HG02852 (cell line): ENCODE data around the gene EYA4.

Experiments
- ATAC-seq: cut with Tn5 transposase; IDR thresholded peaks from one replicate; pipeline ENCODE4 v1.9.1; 2021; ENCODE audit warnings: mild to moderate bottlenecking, moderate library complexity; ENCODE audit not compliant: unreplicated experiment

The EYA4 gene

DNA sequence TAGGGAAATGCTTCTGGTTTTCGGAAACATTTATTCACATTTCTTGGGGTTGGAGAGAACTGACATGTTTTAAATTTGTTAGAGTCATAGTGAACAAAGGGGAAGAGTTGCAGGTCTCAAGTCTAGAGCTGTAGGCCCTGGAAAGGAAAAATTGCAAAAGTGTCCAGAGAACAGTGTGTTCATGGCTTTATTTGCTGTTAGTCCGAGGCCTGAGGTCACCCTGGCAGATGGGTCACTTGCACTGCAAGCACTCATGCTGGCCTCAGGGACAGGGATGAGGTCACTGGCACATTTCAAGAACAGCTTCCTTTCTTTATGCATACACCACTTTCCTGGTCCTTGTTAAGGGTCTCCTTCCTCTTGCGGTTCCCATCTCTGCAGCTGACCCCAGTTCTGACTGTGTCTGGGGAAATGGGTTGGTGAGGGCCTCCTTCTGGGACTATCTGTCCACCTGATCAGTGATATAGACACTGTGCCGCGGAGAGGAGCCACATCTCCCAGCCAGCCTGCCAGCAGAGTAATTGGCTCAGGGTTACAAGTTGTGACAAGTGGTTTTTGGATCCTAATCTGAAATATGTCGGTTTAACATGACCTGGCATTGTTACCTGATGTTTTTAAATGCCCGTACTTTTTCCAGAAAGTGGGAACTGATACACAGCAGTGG lies 194.0 kb downstream of the EYA4 start:
- ATAC-seq = no peak

DNA sequence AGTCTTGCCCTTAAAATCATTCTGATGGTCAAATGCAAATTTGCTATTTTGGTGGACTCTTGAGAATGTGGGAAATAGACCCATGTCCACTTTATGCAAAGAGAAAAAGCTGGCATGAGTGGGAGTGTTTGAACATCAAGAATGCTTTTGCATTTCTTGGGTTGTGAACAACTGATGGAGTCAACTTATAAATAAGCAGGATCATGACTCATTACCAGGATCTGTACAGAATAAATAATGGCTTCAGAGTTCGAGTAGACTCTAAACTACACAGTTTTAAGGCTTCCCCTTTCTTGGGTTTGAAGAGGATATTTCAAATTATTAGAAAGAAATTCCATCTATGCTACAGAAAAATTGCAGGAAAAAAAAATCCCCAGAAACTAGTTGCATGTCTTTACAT lies 195.5 kb downstream of the EYA4 start:
- no peak for ATAC-seq

DNA sequence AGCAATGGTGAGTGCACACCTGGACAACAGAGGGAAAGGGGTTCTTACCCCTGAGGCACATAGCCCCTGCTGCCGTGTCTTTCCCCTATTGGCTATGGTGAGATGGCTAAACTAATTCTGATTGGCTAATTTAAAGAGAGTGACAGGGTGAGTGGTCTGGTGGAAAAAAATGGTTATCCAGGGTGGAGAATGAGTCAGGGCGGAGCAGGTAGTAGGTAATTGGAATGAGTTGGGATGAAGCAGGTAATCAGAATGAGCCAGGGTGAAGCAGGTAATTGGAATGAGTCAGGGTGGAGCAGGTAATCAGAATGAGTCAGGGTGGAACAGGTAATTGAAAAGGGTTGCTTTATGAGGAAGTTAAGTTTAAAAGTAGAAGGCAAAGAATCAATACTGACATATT lies 200.3 kb downstream of the EYA4 start:
- ATAC-seq = no peak

DNA sequence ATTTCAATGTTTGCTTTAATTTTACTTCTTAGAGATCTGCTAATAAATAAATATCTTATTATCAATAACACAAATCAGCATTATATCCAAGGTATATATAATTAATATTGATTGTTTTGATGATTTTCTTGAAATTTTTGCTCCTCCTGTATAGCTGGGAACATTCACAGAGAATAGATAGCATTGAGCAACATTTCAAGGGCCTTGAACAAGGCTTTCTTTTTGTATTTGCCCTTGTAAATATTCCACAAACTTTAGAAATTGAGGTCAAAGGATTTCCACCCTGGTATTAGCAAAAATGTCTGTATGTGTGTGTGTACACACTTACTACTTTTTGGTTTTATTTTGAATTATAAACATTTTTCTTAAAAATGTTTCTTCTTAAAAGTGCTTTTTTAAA lies 205.6 kb downstream of the EYA4 start:
- no peak for ATAC-seq

DNA sequence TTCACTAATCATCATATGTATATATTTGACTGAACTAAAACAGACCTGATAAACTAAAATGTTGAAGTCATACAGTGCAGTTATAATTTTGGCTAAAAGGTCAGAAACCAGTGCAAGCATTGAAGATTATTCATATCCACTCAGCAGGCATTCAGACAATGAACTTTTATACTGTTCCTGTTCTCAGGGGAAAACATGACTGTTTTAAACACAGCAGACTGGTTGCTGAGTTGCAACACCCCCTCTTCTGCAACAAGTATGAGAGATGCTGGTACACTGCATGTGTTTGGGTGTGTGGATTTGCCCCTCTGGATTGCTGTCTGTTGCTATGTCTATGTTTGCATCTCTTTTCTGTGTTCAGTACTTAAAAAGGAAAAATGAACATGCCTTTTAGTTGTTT lies 206.8 kb downstream of the EYA4 start:
- ATAC-seq = no peak

DNA sequence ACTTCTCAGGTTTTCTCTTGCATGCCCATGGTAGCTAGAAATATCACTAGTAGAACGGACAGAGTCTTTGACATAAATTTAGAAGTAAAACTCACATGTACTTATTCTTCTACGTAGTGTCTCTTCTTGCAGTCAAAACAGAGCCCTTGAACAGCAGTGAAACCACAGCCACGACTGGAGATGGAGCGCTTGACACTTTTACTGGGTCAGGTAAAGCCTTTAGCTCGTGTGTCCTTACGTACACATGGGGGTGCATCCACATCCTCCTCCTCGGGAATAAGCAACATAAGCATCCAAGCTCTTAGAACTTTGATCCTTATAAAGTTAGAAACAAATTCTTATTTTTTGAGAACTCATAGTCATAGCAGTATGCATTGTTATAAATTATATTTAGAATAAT lies 215.3 kb downstream of the EYA4 start:
- ATAC-seq = no peak

DNA sequence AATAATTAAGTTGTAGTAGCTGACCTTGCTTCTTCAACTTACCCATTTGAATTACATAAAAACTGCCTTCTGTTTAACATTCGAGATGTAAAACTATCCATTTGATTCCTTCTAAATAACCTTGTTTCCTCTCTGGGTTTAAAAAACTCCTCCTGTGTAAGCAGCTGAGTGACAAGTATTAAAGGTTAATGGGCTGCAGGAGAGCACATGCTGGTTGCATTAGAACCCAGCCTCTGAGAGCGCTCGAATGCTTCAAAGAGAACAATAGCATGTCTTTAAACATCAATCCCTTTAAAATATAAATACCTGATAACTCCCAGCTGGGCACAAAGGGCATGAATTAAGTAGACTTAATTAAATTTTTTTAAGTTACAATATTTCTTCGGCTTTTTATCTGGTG lies 215.8 kb downstream of the EYA4 start:
- no peak for ATAC-seq

DNA sequence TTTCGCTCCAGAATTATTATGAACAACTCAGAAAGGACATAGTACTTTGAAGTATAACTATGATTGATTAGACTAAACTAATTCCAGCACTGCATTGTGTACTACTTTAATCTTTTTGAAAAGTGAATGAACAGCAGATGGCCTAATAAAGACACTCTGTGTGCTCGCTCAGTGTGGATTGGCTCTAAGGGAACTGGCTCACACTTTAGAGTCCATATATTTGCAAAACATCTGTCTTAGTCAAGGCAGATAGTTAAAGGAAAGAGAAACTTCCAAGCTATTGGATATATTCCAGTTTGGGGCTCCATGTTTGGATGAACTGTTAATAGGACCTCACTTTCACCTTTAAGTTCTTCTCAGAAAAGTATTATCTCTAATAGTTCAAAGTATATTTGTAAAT lies 218.9 kb downstream of the EYA4 start:
- no peak for ATAC-seq

DNA sequence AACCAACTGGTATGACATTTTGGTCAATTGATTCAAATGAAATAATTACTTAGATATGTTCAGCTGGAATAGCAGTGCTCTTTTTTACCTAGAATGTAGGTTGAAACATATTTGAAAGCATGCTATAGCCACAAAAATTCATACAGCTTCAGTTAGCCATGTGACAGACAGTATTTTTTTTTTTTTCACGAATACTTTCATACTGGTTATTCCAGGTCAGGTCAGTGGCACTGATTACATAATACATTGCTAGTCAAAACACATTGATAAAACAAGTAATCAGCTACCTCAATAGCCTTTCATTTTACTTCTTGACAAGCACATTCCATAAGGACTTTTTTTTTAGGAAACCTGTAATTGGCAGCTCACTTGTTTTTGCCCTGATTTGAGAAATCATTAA lies 222.6 kb downstream of the EYA4 start:
- no peak for ATAC-seq

DNA sequence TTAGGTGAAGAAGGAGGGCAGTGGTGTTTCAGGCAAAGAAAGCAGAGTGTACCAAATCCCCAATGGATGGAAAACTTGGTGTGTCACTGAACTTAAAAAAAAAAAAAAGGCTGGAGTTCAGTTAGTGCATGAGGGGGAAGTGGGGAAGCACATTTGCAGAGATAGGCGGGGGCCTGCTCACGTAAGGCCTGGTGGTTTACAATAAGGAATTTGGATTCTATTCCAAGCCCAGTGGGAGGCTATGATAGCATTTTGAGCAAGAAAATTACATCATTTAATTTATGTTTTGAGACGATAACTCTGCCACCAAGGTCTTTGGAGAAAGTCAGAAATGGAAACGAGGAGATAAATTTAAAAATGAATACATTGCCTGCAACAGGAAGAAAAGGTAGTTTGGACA lies 225.5 kb downstream of the EYA4 start:
- ATAC-seq = no peak

DNA sequence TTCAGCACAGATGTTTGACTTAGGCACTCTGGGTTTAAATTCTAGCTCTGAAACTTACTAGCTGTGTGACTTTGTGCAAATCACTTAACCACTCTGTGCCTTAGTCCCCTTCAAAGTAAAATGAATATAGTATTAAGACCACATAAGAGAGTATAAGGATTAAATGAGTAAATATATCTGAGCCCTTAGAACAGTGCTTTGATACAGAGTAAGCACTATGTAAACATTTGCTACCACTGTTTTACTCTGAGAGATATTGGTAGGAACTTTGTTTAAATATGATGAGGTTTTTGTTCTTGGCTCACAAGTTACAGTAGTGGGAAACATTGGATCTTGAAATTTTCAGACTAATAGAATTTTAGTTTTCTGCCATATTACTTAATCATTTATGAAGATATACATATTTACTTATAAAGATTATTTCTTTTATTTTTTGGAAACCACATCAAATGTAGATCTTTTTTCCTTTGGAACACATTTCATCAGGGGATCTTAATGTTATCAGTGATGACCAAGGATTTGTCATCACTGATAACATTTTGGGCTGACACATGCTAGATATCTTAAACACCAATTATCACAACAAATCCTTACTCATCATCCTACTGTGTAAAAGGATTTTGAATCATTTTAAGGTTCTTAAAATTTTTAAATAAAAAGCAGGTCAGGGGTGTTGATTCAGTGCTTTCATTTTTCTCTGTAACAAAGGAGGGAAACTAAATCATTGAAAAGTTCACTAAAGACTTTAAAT lies 226.2 kb downstream of the EYA4 start:
- ATAC-seq = no peak

DNA sequence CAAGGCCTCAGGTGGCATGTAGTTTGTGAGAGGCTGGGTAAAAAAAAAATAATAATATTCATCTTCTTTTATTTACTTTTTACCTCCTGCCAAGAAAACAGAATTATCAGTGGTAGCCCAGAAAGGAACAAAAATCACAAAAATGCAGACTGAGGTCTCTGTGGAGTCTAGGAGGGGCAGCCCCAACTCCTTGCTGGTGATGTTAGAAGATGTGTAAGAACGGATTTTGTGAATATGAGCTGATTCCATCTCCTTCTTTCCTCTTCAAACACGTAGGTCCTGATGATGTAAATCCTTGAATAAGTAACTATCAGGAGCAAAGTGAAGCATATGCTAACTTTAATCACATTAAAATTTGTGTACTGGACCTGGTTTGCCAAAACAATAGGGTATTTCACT lies 226.8 kb downstream of the EYA4 start:
- ATAC-seq = no peak

DNA sequence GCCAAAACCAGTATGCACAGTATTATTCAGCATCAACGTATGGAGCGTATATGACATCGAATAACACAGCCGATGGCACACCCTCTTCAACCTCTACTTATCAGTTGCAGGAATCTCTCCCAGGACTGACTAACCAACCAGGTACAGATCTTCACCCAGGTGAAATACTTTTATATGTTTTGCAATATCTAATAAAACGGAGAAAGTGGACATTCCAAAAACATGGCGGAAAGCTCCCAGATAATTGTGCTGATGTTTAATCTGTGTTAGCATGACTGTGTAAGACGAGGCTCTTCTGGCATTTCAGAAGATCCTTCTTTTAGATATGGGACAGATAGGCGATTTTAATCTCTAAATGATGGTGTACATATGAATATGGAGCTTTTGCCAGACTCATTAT lies 227.4 kb downstream of the EYA4 start:
- no peak for ATAC-seq

DNA sequence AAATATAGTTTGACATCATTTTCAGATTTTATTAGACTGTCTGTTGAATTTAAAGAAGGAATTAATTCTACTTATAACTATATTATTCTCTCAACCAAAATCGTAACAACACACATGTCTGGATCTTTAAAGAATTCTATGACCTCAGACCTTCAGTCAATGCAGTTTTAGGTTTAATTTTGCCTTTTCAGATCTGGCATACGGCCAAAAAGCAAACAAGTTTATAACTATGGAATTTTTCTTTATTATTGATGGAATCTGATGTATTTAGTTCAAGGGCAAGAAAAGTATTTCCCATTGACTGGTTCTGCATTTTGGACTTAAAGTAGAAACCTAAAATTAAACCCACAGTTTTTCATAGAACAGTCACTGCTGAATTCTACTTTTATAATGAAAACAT lies 233.4 kb downstream of the EYA4 start:
- ATAC-seq = no peak

DNA sequence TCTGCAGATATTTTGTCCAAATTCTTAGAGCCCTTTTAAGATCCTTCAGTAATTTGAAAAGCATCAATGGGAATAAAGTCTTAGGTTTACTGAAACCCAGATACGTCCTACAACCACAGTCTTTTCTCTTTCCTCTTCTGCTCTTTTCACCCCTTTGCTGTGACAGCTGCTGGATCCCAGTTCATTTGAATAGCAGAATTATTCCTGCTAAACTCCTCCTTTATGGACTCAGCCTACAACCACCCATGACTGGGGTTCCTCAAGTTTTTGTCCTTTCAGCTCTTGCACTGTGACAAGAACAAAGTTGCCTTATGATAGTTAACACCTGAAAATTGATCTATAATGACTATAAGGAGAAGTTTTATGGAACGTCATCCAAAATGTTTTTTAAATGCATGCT lies 237.5 kb downstream of the EYA4 start:
- ATAC-seq = no peak

DNA sequence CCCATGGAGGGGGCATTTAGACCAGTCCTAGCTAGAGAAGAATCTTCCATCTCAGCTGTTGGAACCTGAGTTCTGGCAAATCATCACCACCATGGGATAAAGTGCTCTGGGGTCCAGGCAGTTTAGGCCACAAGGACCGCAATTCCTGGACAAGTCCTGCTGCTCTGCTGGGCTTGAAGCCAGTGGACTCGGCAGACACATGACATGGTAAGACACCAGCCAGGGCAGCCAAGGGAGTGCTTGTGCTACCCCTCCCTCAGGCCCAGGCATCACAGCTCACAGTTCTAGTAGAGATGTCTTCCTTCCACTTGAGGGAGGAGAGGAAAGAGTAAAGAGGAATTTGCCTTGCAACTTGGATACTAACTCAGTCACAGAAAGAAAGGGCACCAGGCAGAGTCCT lies 246.0 kb downstream of the EYA4 start:
- ATAC-seq = no peak

DNA sequence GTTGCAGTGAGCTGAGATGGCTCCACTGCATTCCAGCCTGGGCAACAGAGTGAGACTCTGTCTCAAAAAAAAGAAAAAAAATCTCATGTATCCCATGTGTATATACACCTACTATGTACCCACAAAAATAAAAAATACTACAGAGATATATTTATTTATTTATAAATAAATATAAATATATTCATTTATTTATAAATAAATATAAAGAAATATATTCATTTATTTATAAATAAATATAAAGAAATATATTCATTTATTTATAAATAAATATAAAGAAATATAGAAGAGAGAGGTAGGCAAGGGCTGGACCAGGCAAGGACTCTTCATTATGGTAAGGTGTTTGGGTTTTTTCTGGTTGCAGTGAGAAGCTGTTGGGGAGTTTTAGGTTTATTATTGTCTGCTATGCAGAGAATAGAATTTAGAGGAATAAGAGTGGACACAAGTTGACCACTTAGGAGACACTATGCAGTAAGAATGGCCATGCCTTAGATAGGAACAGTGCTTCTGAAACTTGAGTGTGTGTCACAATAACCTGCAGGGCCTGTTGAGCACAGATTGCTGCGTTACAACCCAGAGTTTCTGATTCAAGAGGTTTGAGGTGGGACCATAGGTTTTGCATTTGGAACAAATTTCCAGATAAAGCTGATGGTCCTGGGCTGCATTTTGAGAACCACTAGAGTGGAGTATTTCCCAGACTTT lies 254.2 kb downstream of the EYA4 start:
- no peak for ATAC-seq

DNA sequence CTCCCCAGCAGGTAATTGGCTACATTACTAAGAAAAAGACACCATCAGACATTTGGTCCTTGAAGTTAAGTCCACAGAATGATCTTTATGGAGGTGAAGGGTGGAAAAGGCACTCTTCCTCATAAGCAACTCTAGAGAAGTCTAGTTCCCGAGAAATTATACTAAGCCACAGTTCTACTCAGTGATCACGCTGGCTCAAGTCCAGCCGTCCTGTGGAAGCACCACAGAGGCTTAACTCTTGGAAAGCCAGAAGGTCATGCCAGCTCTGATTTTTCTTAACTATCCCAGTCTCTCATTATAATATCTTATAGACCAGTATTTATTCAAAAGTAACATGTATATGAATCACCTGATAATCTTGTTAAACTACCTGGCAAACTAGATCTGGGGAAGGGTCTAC lies 258.5 kb downstream of the EYA4 start:
- no peak for ATAC-seq

DNA sequence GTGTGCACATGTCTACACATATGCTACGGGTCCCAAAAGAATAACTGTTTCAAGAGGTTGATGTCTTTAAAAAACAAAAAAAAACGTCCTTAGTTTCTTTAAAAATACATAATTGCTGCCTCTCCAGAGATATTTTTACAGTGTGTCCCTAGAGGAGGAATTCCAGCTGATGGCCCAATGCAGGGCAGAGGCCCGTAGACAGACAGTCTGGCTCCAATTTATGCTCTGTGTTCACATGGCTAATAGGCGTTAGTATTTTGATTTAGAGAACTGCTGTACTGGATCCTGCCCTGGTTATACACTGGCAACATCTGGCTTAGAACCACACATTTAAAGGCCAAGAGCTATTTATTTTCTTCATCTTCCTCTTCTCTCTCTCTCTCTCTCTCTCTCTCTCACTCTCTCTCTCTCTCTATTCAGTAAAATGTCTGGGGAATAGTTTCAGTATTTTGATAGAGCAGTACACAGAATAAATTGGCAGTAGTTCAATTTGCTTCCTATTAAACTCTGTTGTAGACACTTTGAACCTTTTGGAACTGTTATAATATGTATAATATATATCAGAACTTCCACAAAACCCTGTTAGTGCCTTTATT lies 260.6 kb downstream of the EYA4 start:
- no peak for ATAC-seq

DNA sequence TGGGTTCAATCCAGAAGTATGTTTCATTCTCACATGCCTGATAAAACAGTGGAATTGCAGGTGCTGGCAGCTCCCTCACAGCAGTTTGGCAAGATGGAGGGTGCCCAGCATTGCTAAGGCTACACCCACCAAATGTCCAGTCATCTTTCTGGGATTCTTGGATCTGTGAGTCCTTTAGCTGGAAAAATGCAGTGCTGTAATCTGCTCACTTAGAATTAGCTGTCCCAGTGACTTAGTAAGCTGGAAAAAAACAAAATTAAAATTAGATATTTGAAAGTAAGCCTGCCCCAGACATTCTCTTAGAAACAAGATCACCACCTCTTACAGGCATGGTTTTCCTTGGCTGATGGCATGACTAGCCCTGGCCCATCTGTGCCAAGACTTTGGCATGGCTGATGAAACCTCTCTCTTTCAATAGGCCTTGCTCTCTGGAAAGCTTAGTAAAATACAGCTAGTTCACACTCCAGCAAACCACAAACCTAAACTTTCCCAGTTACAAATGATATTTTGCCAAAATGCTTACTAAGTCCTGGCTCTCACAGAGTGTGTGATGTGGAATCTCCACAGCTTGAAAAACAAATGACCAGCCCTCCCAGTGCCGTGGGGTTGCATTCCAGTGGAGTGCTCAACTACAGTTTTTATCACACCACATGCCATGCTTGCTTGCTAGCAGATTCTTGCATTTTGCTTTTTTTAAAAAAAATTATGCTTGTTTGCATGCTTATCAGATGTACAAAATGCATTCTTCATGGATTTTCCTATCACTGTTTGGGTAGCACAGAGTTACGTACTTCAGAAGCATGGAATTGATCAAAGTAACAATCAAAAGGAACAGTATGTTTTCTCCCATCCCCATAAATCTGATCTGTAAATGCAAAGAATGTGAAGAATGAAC lies 261.5 kb downstream of the EYA4 start:
- ATAC-seq = no peak

DNA sequence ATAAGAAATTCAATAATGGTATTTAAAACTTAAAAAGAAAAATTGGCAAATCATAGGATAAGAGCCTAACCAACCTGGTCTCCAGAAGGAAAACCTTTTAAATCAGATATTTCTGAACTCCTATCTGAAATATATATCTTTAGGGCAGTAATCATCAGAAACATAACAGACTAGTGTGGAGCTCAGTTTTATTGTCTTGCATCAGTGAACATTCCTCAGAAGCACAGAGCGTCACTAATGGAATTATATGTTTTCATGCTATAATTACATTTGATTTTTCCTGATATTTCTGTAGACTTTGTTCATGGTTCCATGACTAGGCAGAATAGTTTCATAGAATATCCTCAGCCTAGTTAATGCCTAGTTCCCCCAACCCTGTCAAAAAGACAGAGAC lies 262.2 kb downstream of the EYA4 start:
- ATAC-seq = no peak
